NT2/D1 (cell line): ENCODE results near the gene NUP153.
"Not testable (repeated sequence)": the region's sequence is repeated elsewhere in the genome, so short reads cannot be mapped to it uniquely, and the experiment has no call there.

Experiments used
- DNase-seq: peaks from one replicate; pipeline ENCODE4 v3.0.0-alpha.2; 2011; ENCODE audit warnings: low read depth, low spot score
- H3K27me3 ChIP-seq: 2 replicates; pipeline ENCODE4 v1.6.0; 2011; ENCODE audit warnings: mild to moderate bottlenecking; ENCODE audit not compliant: insufficient read length, insufficient read depth
- H3K36me3 ChIP-seq: 2 replicates; pipeline ENCODE4 v1.6.1; 2011; ENCODE audit warnings: mild to moderate bottlenecking, low read length, mixed read lengths; ENCODE audit not compliant: insufficient read depth, insufficient read length
- H3K4me1 ChIP-seq: 2 replicates; pipeline ENCODE4 v1.5.1; 2011; ENCODE audit not compliant: insufficient read depth, insufficient read length
- H3K4me3 ChIP-seq: 2 replicates; pipeline ENCODE4 v1.5.1; 2011; ENCODE audit warnings: low read depth; ENCODE audit not compliant: insufficient read length
- H3K9ac ChIP-seq: 2 replicates; pipeline ENCODE4 v1.6.0; 2011; ENCODE audit warnings: low read depth; ENCODE audit not compliant: insufficient read length
- H3K9me3 ChIP-seq: 2 replicates; pipeline ENCODE4 v1.5.1; 2011; ENCODE audit warnings: mild to moderate bottlenecking, low read length; ENCODE audit not compliant: insufficient read depth
- SUZ12 ChIP-seq: IDR thresholded peaks from 2 replicates; pipeline ENCODE4 v1.6.1; 2011; ENCODE audit not compliant: insufficient read length, insufficient read depth; ENCODE audit errors: extremely low read depth
- YY1 ChIP-seq: IDR thresholded peaks from 2 replicates; pipeline ENCODE4 v1.6.1; 2011; ENCODE audit not compliant: insufficient read length, insufficient read depth
- ZNF274 ChIP-seq: IDR thresholded peaks from 2 replicates; pipeline ENCODE4 v1.6.1; 2011; ENCODE audit warnings: mild to moderate bottlenecking, low read depth, low read length

The NUP153 gene

GRCh38 chr6:17737704-17738252 lies 31.1 kb upstream of the NUP153 start:
- H3K9me3 ChIP-seq: peaks cover 24% of the 10 kb centered on the region
- no peak overlapping the region for H3K9ac ChIP-seq
- H3K4me1 ChIP-seq: no peaks in the 10 kb centered on the region
- no peaks in the 10 kb centered on the region for H3K36me3 ChIP-seq
- no peak for DNase-seq
- H3K4me3 ChIP-seq: no peak overlapping the region
- TF ChIP-seq ZNF274 (no peak), YY1 (no peak), SUZ12 (no peak)
- H3K27me3 ChIP-seq: no peaks in the 10 kb centered on the region

GRCh38 chr6:17735311-17735710 lies 28.6 kb upstream of the NUP153 start:
- not testable (repeated sequence) for H3K27me3 ChIP-seq, H3K9ac ChIP-seq, H3K36me3 ChIP-seq, DNase-seq, H3K4me1 ChIP-seq, H3K4me3 ChIP-seq
- H3K9me3 ChIP-seq: peaks cover 24% of the 10 kb centered on the region

GRCh38 chr6:17730078-17730704 lies 23.5 kb upstream of the NUP153 start:
- no peak for DNase-seq
- no peaks in the 10 kb centered on the region for H3K36me3 ChIP-seq
- H3K27me3 ChIP-seq: no peaks in the 10 kb centered on the region
- no peak overlapping the region for H3K9ac ChIP-seq
- no peaks in the 10 kb centered on the region for H3K4me1 ChIP-seq
- TF ChIP-seq SUZ12 (no peak), YY1 (no peak), ZNF274 (no peak)
- H3K4me3 ChIP-seq: no peak overlapping the region
- H3K9me3 ChIP-seq: no peaks in the 10 kb centered on the region

GRCh38 chr6:17729223-17730077 lies 22.7 kb upstream of the NUP153 start:
- TF ChIP-seq SUZ12 (no peak), YY1 (no peak), ZNF274 (no peak)
- H3K27me3 ChIP-seq: no peaks in the 10 kb centered on the region
- no peak overlapping the region for H3K9ac ChIP-seq
- H3K36me3 ChIP-seq: no peaks in the 10 kb centered on the region
- DNase-seq: no peak
- H3K9me3 ChIP-seq: no peaks in the 10 kb centered on the region
- no peak overlapping the region for H3K4me3 ChIP-seq
- H3K4me1 ChIP-seq: no peaks in the 10 kb centered on the region

- no peaks in the 10 kb centered on the region for H3K27me3 ChIP-seq
- H3K4me1 ChIP-seq: no peaks in the 10 kb centered on the region
- no peak for DNase-seq
- H3K9me3 ChIP-seq: no peaks in the 10 kb centered on the region
- H3K9ac ChIP-seq: no peak overlapping the region
- TF ChIP-seq ZNF274 (no peak), SUZ12 (no peak), YY1 (no peak)
- no peak overlapping the region for H3K4me3 ChIP-seq
- H3K36me3 ChIP-seq: no peaks in the 10 kb centered on the region
Measured at GRCh38 chr6:17728551-17729222, 22.0 kb upstream of the NUP153 start.

- Histone ChIP-seq H3K4me3 (no peak overlapping the region), H3K9ac (no peak overlapping the region), H3K27me3 (no peaks in the 10 kb centered on the region), H3K9me3 (no peaks in the 10 kb centered on the region), H3K36me3 (no peaks in the 10 kb centered on the region), H3K4me1 (no peaks in the 10 kb centered on the region)
- DNase-seq: peak; percentile 58
- TF ChIP-seq YY1 (no peak), ZNF274 (no peak), SUZ12 (no peak)
Measured at GRCh38 chr6:17725083-17725482, 18.4 kb upstream of the NUP153 start.

- Histone ChIP-seq H3K36me3 (no peaks in the 10 kb centered on the region), H3K4me1 (no peaks in the 10 kb centered on the region), H3K4me3 (no peak overlapping the region), H3K9ac (no peak overlapping the region), H3K27me3 (no peaks in the 10 kb centered on the region), H3K9me3 (no peaks in the 10 kb centered on the region)
- no peak for TF ChIP-seq ZNF274
- no peak for TF ChIP-seq SUZ12
- no peak for TF ChIP-seq YY1
- no peak for DNase-seq
Measured at GRCh38 chr6:17724341-17724740, 17.6 kb upstream of the NUP153 start.
